H9 (cell line): ENCODE data around the gene ARHGAP5. TPM values are rescaled to one million over a fixed set of nuclear protein-coding genes. Genes with fewer than 3 reads are reported as not detected.

Experiments
- DNase-seq: peaks from one replicate; pipeline ENCODE4 v3.0.0-alpha.2; 2017
- H2AFZ ChIP-seq: one replicate; pipeline ENCODE4 v1.6.1; 2013; ENCODE audit warnings: mild to moderate bottlenecking, low read length, control low read depth, moderate library complexity
- H2AK5ac ChIP-seq: 2 replicates; pipeline ENCODE4 v1.6.1; 2013; ENCODE audit warnings: low read length, control low read depth, mixed read lengths; ENCODE audit not compliant: insufficient read length
- H2BK120ac ChIP-seq: one replicate; pipeline ENCODE4 v1.6.1; 2013; ENCODE audit warnings: low read depth, mild to moderate bottlenecking, low read length, control low read depth, inconsistent platforms; ENCODE audit not compliant: poor library complexity, severe bottlenecking
- H2BK12ac ChIP-seq: 2 replicates; pipeline ENCODE4 v1.6.1; 2013; ENCODE audit warnings: low read length, control low read depth, mixed read lengths, low read depth; ENCODE audit not compliant: insufficient read length
- H2BK15ac ChIP-seq: 2 replicates; pipeline ENCODE4 v1.6.1; 2013; ENCODE audit warnings: low read depth, low read length, control low read depth
- H2BK20ac ChIP-seq: one replicate; pipeline ENCODE4 v1.6.1; 2013; ENCODE audit warnings: low read depth, mild to moderate bottlenecking, low read length, control low read depth, inconsistent platforms; ENCODE audit not compliant: poor library complexity, severe bottlenecking
- H2BK5ac ChIP-seq: 2 replicates; pipeline ENCODE4 v1.6.1; 2013; ENCODE audit warnings: low read length, control low read depth, mixed read lengths; ENCODE audit not compliant: insufficient read length
- H3K14ac ChIP-seq: 2 replicates; pipeline ENCODE4 v1.6.1; 2013; ENCODE audit warnings: low read length, control low read depth; ENCODE audit not compliant: insufficient read depth
- H3K18ac ChIP-seq: 2 replicates; pipeline ENCODE4 v1.6.1; 2013; ENCODE audit warnings: low read depth, mild to moderate bottlenecking, mixed read lengths, low read length, control low read depth; ENCODE audit not compliant: insufficient read length
- H3K23ac ChIP-seq: 2 replicates; pipeline ENCODE4 v1.6.1; 2013; ENCODE audit warnings: low read length, control low read depth, mixed read lengths, low read depth; ENCODE audit not compliant: insufficient read length
- H3K23me2 ChIP-seq: 2 replicates; pipeline ENCODE4 v1.6.1; 2013; ENCODE audit warnings: low read depth, mild to moderate bottlenecking, mixed read lengths, low read length, control low read depth; ENCODE audit not compliant: insufficient read length, poor library complexity, severe bottlenecking
- H3K27ac ChIP-seq: 2 replicates; pipeline ENCODE4 v1.5.1; 2013; ENCODE audit warnings: low read length, control low read depth, mixed read lengths, low read depth; ENCODE audit not compliant: insufficient read length
- H3K27me3 ChIP-seq: 2 replicates; pipeline ENCODE4 v1.6.1; 2013; ENCODE audit warnings: low read length, control low read depth, inconsistent platforms; ENCODE audit not compliant: insufficient read depth
- H3K4ac ChIP-seq: 2 replicates; pipeline ENCODE4 v1.6.1; 2013; ENCODE audit warnings: low read depth, mild to moderate bottlenecking, control low read depth, inconsistent platforms, low read length, moderate library complexity
- H3K4me1 ChIP-seq: 2 replicates; pipeline ENCODE4 v1.6.1; 2013; ENCODE audit warnings: low read length, control low read depth, inconsistent platforms; ENCODE audit not compliant: insufficient read depth
- H3K4me2 ChIP-seq: 2 replicates; pipeline ENCODE4 v1.6.1; 2013; ENCODE audit warnings: low read length, control low read depth, mixed read lengths; ENCODE audit not compliant: insufficient read length, insufficient read depth
- H3K56ac ChIP-seq: 2 replicates; pipeline ENCODE4 v1.6.1; 2013; ENCODE audit warnings: low read depth, mild to moderate bottlenecking, mixed read lengths, low read length, control low read depth; ENCODE audit not compliant: insufficient read length
- H3K79me1 ChIP-seq: 2 replicates; pipeline ENCODE4 v1.6.1; 2013; ENCODE audit warnings: low read depth, mild to moderate bottlenecking, moderate library complexity, low read length, control low read depth, inconsistent platforms; ENCODE audit not compliant: insufficient read depth, poor library complexity, severe bottlenecking
- H3K79me2 ChIP-seq: 2 replicates; pipeline ENCODE4 v1.6.1; 2013; ENCODE audit warnings: low read length, control low read depth, inconsistent platforms; ENCODE audit not compliant: insufficient read depth
- H3K9ac ChIP-seq: 2 replicates; pipeline ENCODE4 v1.6.1; 2013; ENCODE audit warnings: low read length, control low read depth, mixed read lengths; ENCODE audit not compliant: insufficient read length; ENCODE audit errors: extremely low read depth
- H3K9me3 ChIP-seq: one replicate; pipeline ENCODE4 v1.6.1; 2013; ENCODE audit warnings: low read depth, low read length, inconsistent platforms; ENCODE audit not compliant: control insufficient read depth
- H3T11ph ChIP-seq: one replicate; pipeline ENCODE4 v1.6.1; 2013; ENCODE audit warnings: mild to moderate bottlenecking, low read length, control low read depth, inconsistent platforms
- H4K20me1 ChIP-seq: one replicate; pipeline ENCODE4 v1.6.1; 2013; ENCODE audit not compliant: control insufficient read depth, insufficient read length, insufficient read depth
- H4K5ac ChIP-seq: 2 replicates; pipeline ENCODE4 v1.6.1; 2013; ENCODE audit warnings: low read depth, mild to moderate bottlenecking, mixed read lengths, low read length, control low read depth; ENCODE audit not compliant: insufficient read length
- H4K8ac ChIP-seq: replicated peaks from 2 replicates; pipeline ENCODE4 v1.6.1; 2013; ENCODE audit warnings: low read length, control low read depth, mixed read lengths, low read depth; ENCODE audit not compliant: insufficient read length
- H4K91ac ChIP-seq: 2 replicates; pipeline ENCODE4 v1.6.1; 2013; ENCODE audit warnings: low read depth, mild to moderate bottlenecking, moderate library complexity, mixed read lengths, low read length, control low read depth; ENCODE audit not compliant: insufficient read length
- H3K27ac Mint-ChIP-seq, 3 experiments: 2 replicates in 2 of 3; 3 replicates in 1 of 3; pipeline ENCODE4 v1.8.0; 2020 to 2021; ENCODE audit warnings: mixed read lengths in 3 of 3, mild to moderate bottlenecking in 1 of 3, moderate library complexity in 1 of 3
- H3K27me3 Mint-ChIP-seq: 2 replicates; pipeline ENCODE4 v1.8.0; 2021; ENCODE audit warnings: low read depth, mild to moderate bottlenecking, moderate library complexity, mixed read lengths
- H3K36me3 Mint-ChIP-seq, 3 experiments: 2 replicates in 2 of 3; 3 replicates in 1 of 3; pipeline ENCODE4 v1.8.0; 2020 to 2021; ENCODE audit warnings: low read depth in 3 of 3, mixed read lengths in 3 of 3; ENCODE audit not compliant: insufficient read depth in 1 of 3
- H3K4me1 Mint-ChIP-seq, 2 experiments: 2 replicates each; pipeline ENCODE4 v1.8.0; 2020; ENCODE audit warnings: mixed read lengths in 2 of 2
- H3K4me3 Mint-ChIP-seq, 2 experiments: 2 replicates in 1 of 2; 3 replicates in 1 of 2; pipeline ENCODE4 v1.8.0; 2020 to 2021; ENCODE audit warnings: mild to moderate bottlenecking in 2 of 2, mixed read lengths in 2 of 2, moderate library complexity in 1 of 2
- H3K9me3 Mint-ChIP-seq, 2 experiments: 2 replicates in 1 of 2; 3 replicates in 1 of 2; pipeline ENCODE4 v1.8.0; 2020; ENCODE audit warnings: mild to moderate bottlenecking in 2 of 2, mixed read lengths in 2 of 2, moderate library complexity in 1 of 2
- CTCF ChIP-seq: fragments of 200-600 bp; sonication (generic); conservative IDR thresholded peaks from 3 replicates; pipeline ENCODE4 v1.8.0; 2021; ENCODE audit warnings: antibody characterized with exemption, mild to moderate bottlenecking
- whole genome bisulfite sequencing: extraction: QIAGEN DNeasy Blood & Tissue Kit; methylation state at CpG from one replicate; pipeline ENCODE4 v1.1.7; 2013; ENCODE audit warnings: missing lambda C conversion rate, low lambda C conversion rate, mixed read lengths; ENCODE audit not compliant: insufficient read length; ENCODE audit errors: extremely low coverage; 5-methylcytosine and 5-hydroxymethylcytosine counted together
- total RNA-seq: library from RNA; stranded (reverse); gene quantifications from 2 replicates; pipeline ENCODE4 v1.2.1, GENCODE V29; 2021

ARHGAP5 gene
- total RNA-seq, 1 experiment from 2014 or later = 73.8 TPM

- H3K4me3 Mint-ChIP-seq = no peak overlapping the region
- H3K9ac ChIP-seq = no peak overlapping the region
- no peaks in the 10 kb centered on the region for H4K20me1 ChIP-seq
- peaks cover 4% of the 10 kb centered on the region for H3K79me1 ChIP-seq
- peaks cover 0 to 7% (median 5%) of the 10 kb centered on the region in 3 experiments; a peak in 5 of 7 replicates for H3K36me3 Mint-ChIP-seq
- H3K18ac ChIP-seq = no peak overlapping the region
- H3K27ac Mint-ChIP-seq = no peak overlapping the region
- peaks cover 2% of the 10 kb centered on the region; the same call in 1 of the 2 replicates for H3K79me2 ChIP-seq
- no peaks in the 10 kb centered on the region for H3K27me3 Mint-ChIP-seq
- H2BK120ac ChIP-seq = no peak overlapping the region
- H3T11ph ChIP-seq = no peak overlapping the region
- H4K5ac ChIP-seq = no peak overlapping the region
- H3K4me1 ChIP-seq = no peaks in the 10 kb centered on the region
- WGBS = no CpG with 5 or more reads among the region's 2 CpGs
- H3K9me3 Mint-ChIP-seq = no peaks in the 10 kb centered on the region
- H3K27ac ChIP-seq = no peak overlapping the region
- no peak overlapping the region for H2AK5ac ChIP-seq
- no peak for TF ChIP-seq CTCF
- H3K4ac ChIP-seq = no peak overlapping the region
- no peak overlapping the region for H2BK15ac ChIP-seq
- no peak overlapping the region for H4K8ac ChIP-seq
- H3K23ac ChIP-seq = no peak overlapping the region
- no peak for DNase-seq
- no peaks in the 10 kb centered on the region for H3K9me3 ChIP-seq
- no peak overlapping the region for H2BK20ac ChIP-seq
- H3K4me1 Mint-ChIP-seq = no peaks in the 10 kb centered on the region
- H3K56ac ChIP-seq = no peak overlapping the region
- no peak overlapping the region for H2AFZ ChIP-seq
- no peak overlapping the region for H4K91ac ChIP-seq
- H2BK12ac ChIP-seq = no peak overlapping the region
- H2BK5ac ChIP-seq = no peak overlapping the region
- no peaks in the 10 kb centered on the region for H3K27me3 ChIP-seq
- H3K4me2 ChIP-seq = no peak overlapping the region
- H3K23me2 ChIP-seq = no peaks in the 10 kb centered on the region
- H3K14ac ChIP-seq = no peak overlapping the region
Measured at GRCh38 chr14:32099473-32099872, 22.4 kb downstream of the ARHGAP5 start.
